ENCODE measurements around the gene GBA2. TPM values are rescaled to one million over a fixed set of nuclear protein-coding genes. Genes with fewer than 3 reads are reported as not detected.

Gene GBA2
- polyA plus RNA-seq, 1 donor (not counting 4 experiments of a cell fraction or from before 2014, with no cell fraction given) = 31.7 TPM

- Histone ChIP-seq H3K4me1 (ENCODE audit: control insufficient read depth, extremely low read depth, insufficient read depth, low read length) (peaks cover 44% of the 10 kb centered on the region), H3K4me3 (ENCODE audit: control insufficient read depth in 2 of 3, extremely low read depth in 1 of 3, insufficient read depth in 2 of 3, low read depth in 1 of 3, low read length in 3 of 3) (peak overlapping the region in 2 of 3 experiments; percentile 38 to 95), H3K79me2 (ENCODE audit: control insufficient read depth, insufficient read depth, low read length) (peaks cover 63% of the 10 kb centered on the region), H4K20me1 (ENCODE audit: control insufficient read depth, extremely low read depth, insufficient read depth, low read length) (peaks cover 26% of the 10 kb centered on the region), H3K9me1 (ENCODE audit: control insufficient read depth, extremely low read depth, insufficient read depth, low read length) (peaks cover 7% of the 10 kb centered on the region), H3K9ac (ENCODE audit: control insufficient read depth, extremely low read depth, insufficient read depth, low read length) (peak overlapping the region; percentile 22), H3K4me2 (ENCODE audit: control insufficient read depth, extremely low read depth, insufficient read depth, low read depth, low read length) (peak overlapping the region; percentile 95), H3K27ac (ENCODE audit: control insufficient read depth, insufficient read depth, low read length) (no peak overlapping the region), H2AFZ (ENCODE audit: control insufficient read depth, low read length) (no peak overlapping the region), H3K27me3 (ENCODE audit: control insufficient read depth, extremely low read depth, insufficient read depth, low read length) (no peaks in the 10 kb centered on the region), H3K9me3 (ENCODE audit: control insufficient read depth, low read depth, low read length) (no peaks in the 10 kb centered on the region), H3K36me3 (ENCODE audit: control insufficient read depth in 2 of 2, extremely low read depth in 1 of 2, insufficient read depth in 2 of 2, low read length in 2 of 2) (peaks cover 12 to 20% of the 10 kb centered on the region in 2 experiments)
- TF ChIP-seq, protein P1, sequence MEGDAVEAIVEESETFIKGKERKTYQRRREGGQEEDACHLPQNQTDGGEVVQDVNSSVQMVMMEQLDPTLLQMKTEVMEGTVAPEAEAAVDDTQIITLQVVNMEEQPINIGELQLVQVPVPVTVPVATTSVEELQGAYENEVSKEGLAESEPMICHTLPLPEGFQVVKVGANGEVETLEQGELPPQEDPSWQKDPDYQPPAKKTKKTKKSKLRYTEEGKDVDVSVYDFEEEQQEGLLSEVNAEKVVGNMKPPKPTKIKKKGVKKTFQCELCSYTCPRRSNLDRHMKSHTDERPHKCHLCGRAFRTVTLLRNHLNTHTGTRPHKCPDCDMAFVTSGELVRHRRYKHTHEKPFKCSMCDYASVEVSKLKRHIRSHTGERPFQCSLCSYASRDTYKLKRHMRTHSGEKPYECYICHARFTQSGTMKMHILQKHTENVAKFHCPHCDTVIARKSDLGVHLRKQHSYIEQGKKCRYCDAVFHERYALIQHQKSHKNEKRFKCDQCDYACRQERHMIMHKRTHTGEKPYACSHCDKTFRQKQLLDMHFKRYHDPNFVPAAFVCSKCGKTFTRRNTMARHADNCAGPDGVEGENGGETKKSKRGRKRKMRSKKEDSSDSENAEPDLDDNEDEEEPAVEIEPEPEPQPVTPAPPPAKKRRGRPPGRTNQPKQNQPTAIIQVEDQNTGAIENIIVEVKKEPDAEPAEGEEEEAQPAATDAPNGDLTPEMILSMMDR (optimal IDR thresholded peaks at IDR 0.05 in 1 of 3, IDR thresholded peaks at IDR 0.05 in 1 of 3, conservative IDR thresholded peaks at IDR 0.05 in 1 of 3; ENCODE audit: extremely low read depth in 1 of 3, insufficient read depth in 2 of 3, low read length in 3 of 3) = no peak
- TF ChIP-seq EZH2 (IDR thresholded peaks at IDR 0.05; ENCODE audit: low read length) = no peak
- no peak for FAIRE-seq
- no peak for DNase-seq (ENCODE audit: low read depth, low spot score)
- dilution Hi-C loops (cut with MboI; ENCODE audit: extremely low pct_ligation_motif_present, low sequenced_read_pairs) = no loop called here
Measured at GRCh38 chr9:35729101-35729500, 19.9 kb downstream of the GBA2 start.

DNA sequence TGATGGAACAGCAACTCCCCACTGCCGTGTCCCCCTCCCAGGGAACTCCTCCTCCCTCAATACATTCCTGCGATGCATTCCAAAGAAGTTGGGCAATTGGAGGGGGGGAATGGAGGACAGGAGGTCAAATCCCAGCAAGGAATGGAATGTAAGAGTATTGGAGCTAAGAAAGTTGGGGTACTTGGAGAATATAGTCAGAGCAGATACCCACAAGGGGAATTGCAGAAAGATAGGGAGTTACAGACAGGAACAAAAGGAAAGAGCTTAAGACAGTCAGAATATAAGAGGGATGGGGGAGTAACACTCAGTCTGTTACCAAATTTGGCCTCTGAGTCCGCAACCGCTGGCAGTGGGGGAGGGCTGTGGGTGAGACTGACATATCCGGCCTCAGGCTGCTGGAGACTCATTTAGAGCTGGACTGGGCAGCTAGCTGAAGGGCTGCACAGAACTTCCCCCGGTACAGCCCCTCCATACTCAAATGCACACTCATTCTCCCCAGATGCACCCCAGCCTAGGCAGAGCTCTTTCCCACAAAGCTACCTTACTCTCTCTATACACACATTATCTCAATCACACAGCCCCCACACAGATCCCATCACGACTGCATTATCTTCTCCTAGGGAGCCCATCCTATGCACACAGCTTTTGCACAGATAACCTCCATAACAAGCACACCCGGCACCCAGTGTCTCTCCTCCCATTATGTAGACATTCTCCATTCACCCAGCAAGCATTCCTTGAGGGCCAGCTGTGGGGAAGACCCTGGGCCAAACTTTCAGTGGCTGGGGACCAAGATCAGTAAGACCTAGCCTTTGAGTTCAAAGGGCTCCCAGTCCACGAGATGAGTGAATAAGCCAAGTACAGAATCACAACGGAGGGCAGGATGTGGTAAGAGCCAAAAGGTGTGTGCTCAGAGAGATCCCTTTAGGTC, 20.7 kb downstream of the GBA2 start:
- TF ChIP-seq, protein P1 (optimal IDR thresholded peaks at IDR 0.05 in 1 of 3, IDR thresholded peaks at IDR 0.05 in 1 of 3, conservative IDR thresholded peaks at IDR 0.05 in 1 of 3; ENCODE audit: extremely low read depth in 1 of 3, insufficient read depth in 2 of 3, low read length in 3 of 3) = no peak
- no peak for TF ChIP-seq EZH2 (IDR thresholded peaks at IDR 0.05; ENCODE audit: low read length)
- no peak overlapping the region for H2AFZ ChIP-seq (ENCODE audit: control insufficient read depth, low read length)
- H3K27me3 ChIP-seq (ENCODE audit: control insufficient read depth, extremely low read depth, insufficient read depth, low read length) = no peaks in the 10 kb centered on the region
- H3K36me3 ChIP-seq (ENCODE audit: control insufficient read depth in 2 of 2, extremely low read depth in 1 of 2, insufficient read depth in 2 of 2, low read length in 2 of 2) = peaks cover 19 to 26% of the 10 kb centered on the region in 2 experiments
- dilution Hi-C loops (cut with MboI; ENCODE audit: extremely low pct_ligation_motif_present, low sequenced_read_pairs) = no loop called here
- H4K20me1 ChIP-seq (ENCODE audit: control insufficient read depth, extremely low read depth, insufficient read depth, low read length) = peaks cover 26% of the 10 kb centered on the region
- no peak for FAIRE-seq
- no peaks in the 10 kb centered on the region for H3K9me3 ChIP-seq (ENCODE audit: control insufficient read depth, low read depth, low read length)
- H3K9me1 ChIP-seq (ENCODE audit: control insufficient read depth, extremely low read depth, insufficient read depth, low read length) = peaks cover 7% of the 10 kb centered on the region
- DNase-seq (ENCODE audit: low read depth, low spot score) = no peak
- H3K4me2 ChIP-seq (ENCODE audit: control insufficient read depth, extremely low read depth, insufficient read depth, low read depth, low read length) = peak overlapping the region; percentile 95
- H3K79me2 ChIP-seq (ENCODE audit: control insufficient read depth, insufficient read depth, low read length) = peaks cover 63% of the 10 kb centered on the region
- H3K27ac ChIP-seq (ENCODE audit: control insufficient read depth, insufficient read depth, low read length) = peak overlapping the region; percentile 13
- no peak overlapping the region for H3K9ac ChIP-seq (ENCODE audit: control insufficient read depth, extremely low read depth, insufficient read depth, low read length)
- peaks cover 36% of the 10 kb centered on the region for H3K4me1 ChIP-seq (ENCODE audit: control insufficient read depth, extremely low read depth, insufficient read depth, low read length)
- peak overlapping the region in 2 of 3 experiments; percentile 27 to 30 for H3K4me3 ChIP-seq (ENCODE audit: control insufficient read depth in 2 of 3, extremely low read depth in 1 of 3, insufficient read depth in 2 of 3, low read depth in 1 of 3, low read length in 3 of 3)
